ENCODE results near the gene ANGPTL7.
"Not testable (repeated sequence)": the region's sequence is repeated elsewhere in the genome, so short reads cannot be mapped to it uniquely, and the experiment has no call there.

The ANGPTL7 gene

DNA sequence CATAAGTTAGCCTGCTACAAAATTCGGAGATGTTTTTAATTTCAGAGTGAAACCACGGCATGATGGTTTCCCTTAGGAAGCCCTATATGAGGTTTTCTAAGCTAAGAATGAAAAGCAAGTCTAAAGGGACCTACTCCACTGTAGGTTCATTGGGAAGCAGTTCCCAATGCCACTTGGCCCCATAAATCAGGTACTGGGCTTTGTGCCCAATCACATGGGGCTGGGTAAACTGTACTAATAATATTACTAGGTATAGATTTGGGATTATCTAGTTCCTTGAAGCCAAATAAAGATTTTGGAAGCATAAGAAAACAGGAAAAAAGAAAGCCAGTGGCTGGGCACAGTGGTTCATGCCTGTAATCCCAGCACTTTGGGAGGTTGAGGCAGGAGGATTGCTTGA is 19.1 kb upstream of the ANGPTL7 start:
- no peak for DNase-seq

- DNase-seq: no peak
These were observed 14.8 kb upstream of the ANGPTL7 start for GRCh38 chr1:11174261-11174942.

DNA sequence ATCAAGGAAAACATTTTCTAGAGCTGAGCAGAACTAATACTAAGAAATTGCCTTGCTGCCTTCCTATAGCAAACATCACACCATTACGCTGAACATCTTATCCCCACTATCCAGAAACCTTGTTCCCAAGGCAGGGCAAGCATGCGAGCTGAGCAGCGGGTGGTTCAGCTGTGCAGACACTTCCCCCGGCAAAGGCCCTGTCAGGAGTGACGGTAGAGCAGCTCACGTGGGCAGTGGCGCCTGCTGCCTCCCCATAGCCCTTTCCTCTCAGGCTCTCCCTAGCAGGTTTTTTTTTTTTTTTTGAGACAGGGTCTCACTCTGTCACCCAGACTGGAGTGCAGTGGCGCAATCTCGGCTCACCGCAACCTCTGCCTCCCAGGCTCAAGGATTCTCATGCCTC is 13.7 kb upstream of the ANGPTL7 start:
- DNase-seq: no peak

GRCh38 chr1:11176081-11176706 is 13.0 kb upstream of the ANGPTL7 start:
- DNase-seq: no peak

DNA sequence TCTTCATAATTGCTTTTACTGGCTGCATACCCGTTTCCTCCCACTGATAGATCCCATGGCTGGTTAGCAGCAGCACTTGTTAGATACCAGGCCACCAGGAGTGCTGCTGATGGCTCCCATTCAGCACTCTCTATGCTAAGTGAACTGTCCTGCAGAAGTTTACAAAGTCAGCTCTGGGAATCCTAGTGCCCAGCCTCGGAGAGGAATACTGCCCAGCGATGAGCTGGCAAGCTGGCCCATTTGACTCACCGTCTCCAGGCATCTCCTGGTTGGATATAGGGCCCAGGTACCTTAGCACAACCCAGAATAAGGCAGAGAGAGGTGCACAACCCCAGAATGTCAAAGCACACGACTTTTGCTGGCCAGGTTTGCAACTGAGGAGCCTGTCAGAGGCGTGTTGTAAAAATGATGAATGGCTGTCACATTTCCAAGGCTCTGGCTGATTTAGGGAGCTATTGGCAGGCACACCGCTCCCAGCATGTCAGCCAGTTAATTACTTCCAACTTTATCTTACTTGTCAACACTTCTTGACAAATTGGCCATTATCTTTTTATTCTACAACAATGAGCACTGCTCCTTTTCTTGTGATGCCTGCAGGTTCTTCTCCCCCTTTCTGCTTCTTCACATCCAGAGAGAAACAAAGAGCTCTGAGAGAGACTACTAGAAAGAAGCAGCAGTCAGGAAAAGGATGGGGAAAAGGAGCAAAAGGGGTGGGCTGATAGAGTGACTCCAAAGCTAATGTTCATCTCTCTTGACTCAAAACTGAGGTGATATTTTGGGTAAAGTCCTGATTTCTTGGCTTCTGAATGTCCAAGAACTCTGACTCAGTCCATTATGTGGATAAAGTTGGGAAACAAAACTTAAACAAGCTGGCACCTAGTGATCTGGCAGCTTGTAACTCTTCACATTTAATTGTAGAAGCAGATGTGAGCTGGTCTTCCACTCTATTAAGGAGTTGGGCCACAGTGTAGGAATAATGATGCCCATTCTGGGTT is 10.8 kb upstream of the ANGPTL7 start:
- DNase-seq: peak; percentile 53

- DNase-seq: no peak
These were observed 10.0 kb upstream of the ANGPTL7 start for GRCh38 chr1:11179125-11179524.

DNA sequence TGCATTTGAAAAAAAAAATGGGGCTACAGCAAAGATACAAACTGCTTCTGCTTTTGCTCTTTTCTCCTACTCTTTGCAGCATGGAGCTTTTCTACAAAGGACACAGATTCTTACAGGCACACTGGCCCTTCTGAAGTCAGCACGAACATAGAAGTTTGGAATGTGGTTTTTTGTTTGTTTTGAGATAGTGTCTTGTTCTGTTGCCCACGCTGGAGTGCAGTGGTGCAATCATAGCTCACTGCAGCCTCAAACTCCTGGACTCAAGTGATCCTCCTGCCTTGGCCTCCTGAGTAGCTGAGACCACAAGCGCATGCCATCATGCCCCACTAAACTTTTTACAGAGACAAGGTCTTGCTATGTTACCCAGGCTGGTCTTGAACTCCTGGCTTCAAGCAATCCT is 9.4 kb upstream of the ANGPTL7 start:
- not testable (repeated sequence) for DNase-seq

DNA sequence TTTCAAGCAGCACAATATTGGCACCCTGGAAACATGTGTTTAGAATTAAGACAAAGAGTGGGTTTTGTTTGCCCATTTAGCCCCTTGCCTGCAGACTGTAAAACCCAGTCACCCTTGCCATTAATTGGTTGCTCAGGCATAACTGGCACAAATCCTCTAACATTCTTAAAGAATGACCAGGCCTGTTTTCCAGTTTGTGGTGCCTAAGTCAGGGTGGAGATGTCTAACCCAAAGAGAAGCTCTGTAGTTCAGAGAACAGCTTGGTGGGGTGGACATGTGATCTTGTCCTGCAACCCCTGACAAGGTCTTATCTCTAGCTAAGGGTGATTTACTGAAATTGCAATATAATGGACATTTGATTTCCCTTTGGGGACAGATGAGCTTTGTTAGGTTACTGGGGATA is 8.8 kb upstream of the ANGPTL7 start:
- DNase-seq: no peak

GRCh38 chr1:11182884-11183283 is 6.3 kb upstream of the ANGPTL7 start:
- DNase-seq: no peak

DNA sequence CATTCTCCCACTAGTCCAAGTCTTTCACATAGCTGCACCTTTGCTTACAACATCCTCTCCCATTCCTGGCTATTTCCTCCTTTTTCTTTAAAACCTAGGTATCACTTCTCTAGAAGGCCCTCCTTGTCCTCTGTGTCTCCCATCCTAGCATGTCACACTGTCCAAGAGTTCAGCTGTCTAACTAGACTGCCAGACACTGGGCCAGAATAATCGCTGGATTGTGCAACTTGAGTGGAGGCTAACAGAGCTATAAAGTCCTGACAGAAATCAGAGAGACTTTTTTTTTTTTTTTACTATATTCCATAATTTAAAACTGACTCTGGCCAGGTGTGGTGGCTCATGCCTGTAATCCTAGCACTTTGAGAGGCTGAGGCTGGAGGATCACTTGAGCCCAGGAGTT is 4.2 kb upstream of the ANGPTL7 start:
- DNase-seq: no peak

GRCh38 chr1:11187000-11187399 is 2.2 kb upstream of the ANGPTL7 start:
- no peak for DNase-seq

- DNase-seq: no peak
These were observed 1.7 kb upstream of the ANGPTL7 start for GRCh38 chr1:11187494-11187893.

GRCh38 chr1:11187931-11188330 is 1.2 kb upstream of the ANGPTL7 start:
- DNase-seq: no peak

DNA sequence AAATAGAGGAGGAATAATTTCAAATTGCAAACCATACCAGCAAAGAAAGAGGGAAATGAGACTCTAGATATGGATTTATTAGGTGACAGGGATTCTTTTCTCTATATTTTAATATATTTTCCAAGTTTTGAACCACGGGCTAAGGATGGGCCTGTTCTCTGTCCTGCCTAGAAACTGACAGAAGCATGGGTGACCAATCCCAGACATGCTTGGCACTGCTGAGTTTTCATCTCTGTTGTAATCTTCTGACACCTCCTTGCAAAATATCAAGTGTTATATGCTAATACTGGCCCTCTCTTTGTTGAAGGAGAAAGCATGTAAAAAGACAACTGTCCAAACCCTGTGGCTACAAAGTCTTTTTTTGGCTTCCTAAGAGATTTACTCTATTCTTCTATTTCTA is 774 bp upstream of the ANGPTL7 start:
- no peak for DNase-seq

GRCh38 chr1:11193376-11193775 is 4.2 kb downstream of the ANGPTL7 start:
- DNase-seq: no peak

GRCh38 chr1:11194407-11195176 is 5.4 kb downstream of the ANGPTL7 start:
- no peak for DNase-seq

DNA sequence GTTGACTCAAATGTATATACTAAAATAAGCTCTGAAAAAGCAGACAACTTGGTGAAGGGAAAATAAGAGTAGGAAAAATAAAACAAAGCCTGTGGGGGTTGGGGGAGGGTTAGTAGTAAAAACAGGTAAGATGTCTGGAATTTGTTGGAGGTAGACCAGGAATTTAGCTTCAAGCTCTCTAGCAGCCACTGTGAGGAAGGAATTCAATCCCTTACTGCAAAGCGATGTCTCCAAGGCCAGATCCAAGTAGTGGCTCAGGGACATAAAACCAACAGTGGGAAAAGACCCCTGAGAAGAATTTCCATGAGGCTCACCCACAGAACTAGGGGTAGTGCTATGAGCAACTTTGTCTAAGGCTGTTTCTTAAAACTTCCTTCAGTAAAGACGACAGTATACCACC is 7.8 kb downstream of the ANGPTL7 start:
- DNase-seq: no peak

DNA sequence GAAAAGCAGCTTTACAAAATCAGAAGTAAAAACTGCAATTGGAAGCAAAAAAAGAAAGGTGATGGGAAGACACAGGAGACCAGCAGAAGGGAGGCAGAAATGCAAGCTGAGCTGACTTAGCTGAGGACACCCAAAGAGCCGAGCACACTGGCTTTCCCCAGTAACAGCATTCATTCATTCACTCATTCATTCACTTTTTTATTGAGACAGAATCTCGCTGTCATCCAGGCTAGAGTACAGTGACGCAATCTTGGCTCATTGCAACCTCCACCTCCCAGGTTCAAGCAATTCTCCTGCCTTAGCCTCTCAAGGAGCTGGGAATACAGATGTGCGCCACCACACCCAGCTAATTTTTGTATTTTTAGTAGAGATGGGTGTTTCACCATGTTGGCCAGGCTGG is 8.2 kb downstream of the ANGPTL7 start:
- DNase-seq: no peak

GRCh38 chr1:11198257-11198656 is 9.1 kb downstream of the ANGPTL7 start:
- DNase-seq: no peak

- DNase-seq: peak; percentile 86
These were observed 9.9 kb downstream of the ANGPTL7 start for GRCh38 chr1:11198851-11199594.

- no peak for DNase-seq
These were observed 15.4 kb downstream of the ANGPTL7 start for GRCh38 chr1:11204396-11205190.

All from NCI-H1694 treated with DMSO at 0.1 percent for 48 hours (cell line).